K562 (cell line): ENCODE data around the gene PHACTR3. TPM values are rescaled to one million over a fixed set of nuclear protein-coding genes. Genes with fewer than 3 reads are reported as not detected.

Source experiments
- ATAC-seq: fragments of 200-7000 bp; cut with Tn5 transposase; 3 replicates; pipeline ENCODE4 v1.9.1; 2020; ENCODE audit warnings: moderate library complexity
- BruUV-seq: library from RNA; stranded (reverse); fragments of 400-500 nt; replicated peaks from 2 replicates; lab custom pipeline; 2021; lab: Mats Ljungman, UMichigan
- CTCF ChIA-PET: fragments of 300-600 bp; formaldehyde crosslinking; extraction: SDS; loops from one replicate; lab custom pipeline; 2021; ENCODE audit warnings: low intra/inter-chr PET ratio; lab: Yijun Ruan, JAX
- POLR2A ChIA-PET: fragments of 300-600, 350-650 bp; sonication (Branson Sonifier 250); formaldehyde crosslinking; extraction: SDS; loops from one replicate; lab custom pipeline; 2021; ENCODE audit warnings: antibody characterized with exemption, inconsistent platforms; lab: Yijun Ruan, JAX
- DNase-seq, 4 experiments: peaks; one replicate each; pipeline versions ENCODE4 v3.0.0 to v3.0.0-alpha.2; 2011 to 2018; ENCODE audit warnings: low spot score in 3 of 4, mixed read lengths in 3 of 4; ENCODE audit errors: extremely low read depth in 1 of 4
- FAIRE-seq: peaks from 2 replicates; lab custom pipeline; 2011; peaks lifted over from hg19 to GRCh38; lab: Jason Lieb, UNC
- H2AFZ ChIP-seq: 2 replicates; pipeline ENCODE4 v1.6.0; 2011; ENCODE audit warnings: low read depth, low read length, control low read depth, inconsistent platforms
- H3K27ac ChIP-seq: fragments of 200-600 bp; 3 replicates; pipeline ENCODE4 v1.8.0; 2011; ENCODE audit warnings: low read depth, mild to moderate bottlenecking, control low read depth, inconsistent platforms, low read length, moderate library complexity, mixed read lengths; ENCODE audit errors: extremely low read depth
- H3K27me3 ChIP-seq, 2 experiments: fragments of 300-600 bp in 1 of 2; 2 replicates in 1 of 2; 3 replicates in 1 of 2; pipeline versions ENCODE4 v1.6.0 to v1.8.0; 2011; ENCODE audit warnings: inconsistent platforms in 2 of 2, low read length in 2 of 2, mild to moderate bottlenecking in 1 of 2, mixed read lengths in 1 of 2, moderate library complexity in 1 of 2; ENCODE audit not compliant: control insufficient read depth in 2 of 2, insufficient read depth in 2 of 2
- H3K36me3 ChIP-seq: fragments of 300-600 bp; 3 replicates; pipeline ENCODE4 v1.8.0; 2011; ENCODE audit warnings: mild to moderate bottlenecking, low read length, inconsistent platforms; ENCODE audit not compliant: control insufficient read depth, insufficient read depth
- H3K4me1 ChIP-seq, 2 experiments: fragments of 200-600 bp in 1 of 2; replicated peaks in 1 of 2; 2 replicates in 1 of 2; 3 replicates in 1 of 2; pipeline versions ENCODE4 v1.5.1 to v1.8.0; 2011; ENCODE audit warnings: inconsistent platforms in 2 of 2, low read length in 2 of 2, mild to moderate bottlenecking in 1 of 2, mixed read lengths in 1 of 2, moderate library complexity in 1 of 2; ENCODE audit not compliant: control insufficient read depth in 2 of 2, insufficient read depth in 2 of 2
- H3K4me2 ChIP-seq: 2 replicates; pipeline ENCODE4 v1.6.1; 2011; ENCODE audit warnings: low read length, control low read depth, inconsistent platforms, mixed read lengths; ENCODE audit not compliant: insufficient read depth
- H3K4me3 ChIP-seq: fragments of 200-600 bp; sonication (generic), shearing (Covaris generic); 2 replicates; pipeline ENCODE4 v1.5.1; 2016; ENCODE audit warnings: control low read depth, inconsistent platforms
- H3K79me2 ChIP-seq: fragments of 200-600 bp; 3 replicates; pipeline ENCODE4 v1.8.0; 2011; ENCODE audit warnings: low read length, inconsistent platforms; ENCODE audit not compliant: control insufficient read depth, insufficient read depth
- H3K9ac ChIP-seq, 2 experiments: 2 replicates each; pipeline versions ENCODE4 v1.6.0 to v1.6.1; 2011; ENCODE audit warnings: low read depth in 2 of 2, low read length in 2 of 2, control low read depth in 1 of 2, inconsistent platforms in 1 of 2, mild to moderate bottlenecking in 1 of 2, mixed read lengths in 1 of 2; ENCODE audit not compliant: insufficient read depth in 1 of 2
- H3K9me1 ChIP-seq: one replicate; pipeline ENCODE4 v1.6.0; 2011; ENCODE audit warnings: inconsistent platforms, mild to moderate bottlenecking, low read length, moderate library complexity; ENCODE audit not compliant: control insufficient read depth, insufficient read depth
- H3K9me3 ChIP-seq: replicated peaks from 2 replicates; pipeline ENCODE4 v1.5.1; 2011; ENCODE audit warnings: low read depth, low read length, inconsistent platforms; ENCODE audit not compliant: control insufficient read depth, insufficient read depth
- H4K20me1 ChIP-seq: replicated peaks from 2 replicates; pipeline ENCODE4 v1.6.1; 2011; ENCODE audit warnings: low read length, inconsistent platforms, mixed read lengths; ENCODE audit not compliant: control insufficient read depth, insufficient read depth
- MTA1 ChIP-seq: fragments of 450-650 bp; IDR thresholded peaks from 2 replicates; pipeline ENCODE4 v1.6.1; 2017; ENCODE audit warnings: borderline replicate concordance
- SMAD1 ChIP-seq: fragments of 150-350 bp; IDR thresholded peaks from 2 replicates; pipeline ENCODE4 v1.6.1; 2014; ENCODE audit warnings: low read length, low read depth; ENCODE audit not compliant: partially characterized antibody
- WGBS: fragments of 100-300 bp; shearing (Covaris generic); methylation state at CpG from one replicate; pipeline ENCODE4 v1.1.6; 2016; ENCODE audit warnings: low coverage, mixed read lengths; ENCODE audit not compliant: insufficient coverage; ENCODE audit errors: missing lambda C conversion rate; 5-methylcytosine and 5-hydroxymethylcytosine counted together
- in situ Hi-C: fragments of 300-500 bp; cut with MboI; formaldehyde crosslinking; loops from 4 replicates; pipeline ENCODE4 v1.15.0; 2018; ENCODE audit warnings: inconsistent platforms, mixed read lengths
- intact Hi-C: fragments of 100-400 bp; cut with micrococcal nuclease; formaldehyde crosslinking; loops from 2 replicates; pipeline ENCODE4 v1.14.2; 2022
- polyA plus RNA-seq, 8 experiments: library from polyadenylated mRNA; depleted of rRNA in 4 of 8; stranded (reverse) in 5 of 8; unstranded in 3 of 8; fragments of >200 nt; fragmentation: Nextera tagmentation in 2 of 8; fragmentation: Illumina TruSeq in 1 of 8; extraction: Ambion mirVana in 2 of 8; extraction: Trizol in 1 of 8; gene quantifications; 2 replicates each; pipeline versions ENCODE4 v1.2.1 to v1.2.3, GENCODE V29; 2011 to 2014; ENCODE audit warnings: inconsistent platforms in 1 of 8, missing spikeins in 1 of 8
- total RNA-seq, 7 experiments: library from RNA; depleted of rRNA in 6 of 7; stranded (reverse); fragments of >200 nt in 6 of 7; fragmentation: Illumina TruSeq in 2 of 7; extraction: Trizol in 2 of 7; gene quantifications; 2 replicates each; pipeline versions ENCODE4 v1.2.1 to v1.2.3, GENCODE V29; 2011 to 2021; ENCODE audit warnings: low replicate concordance in 1 of 7
- TF ChIP-seq, protein P1 (sequence below), 3 experiments: fragments of 200-800 bp in 1 of 3; fragments of 250-450 bp in 1 of 3; fragments of 450-650 bp in 1 of 3; sonication (Bioruptor Pico) in 1 of 3; sonication (Bioruptor generic) in 1 of 3; formaldehyde crosslinking in 1 of 3; IDR thresholded peaks; 2 replicates each; pipeline versions ENCODE4 v1.6.1 to v1.8.0; 2016 to 2022; ENCODE audit warnings: mild to moderate bottlenecking in 2 of 3, missing genetic modification characterization in 2 of 3, missing compliant biosample characterization in 1 of 3, moderate library complexity in 1 of 3

Gene PHACTR3
- total and polyA plus RNA-seq, 9 of the 15 experiments (the other 6 are each of a cell fraction or from before 2014, with no cell fraction given): not detected

DNA sequence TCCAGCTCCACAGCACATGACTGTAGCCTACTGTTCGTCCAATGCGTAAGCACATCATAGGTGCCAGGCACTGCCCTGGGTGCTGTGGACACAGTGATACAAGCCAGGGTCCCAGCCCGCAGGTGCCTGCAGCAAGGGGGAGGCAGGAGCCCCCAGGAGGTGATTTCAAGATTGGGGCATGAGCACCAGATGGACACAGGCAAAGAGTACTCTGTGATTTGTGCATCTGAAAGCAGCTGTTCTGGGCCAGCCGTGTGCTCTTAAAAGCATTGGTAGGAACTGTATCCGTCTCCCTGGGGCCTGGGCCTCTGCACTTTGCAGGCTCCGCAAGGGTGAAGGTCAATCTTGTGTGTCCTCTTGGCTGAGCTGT is 179.3 kb downstream of the PHACTR3 start (continued):
- TF ChIP-seq SMAD1: no peak

DNA sequence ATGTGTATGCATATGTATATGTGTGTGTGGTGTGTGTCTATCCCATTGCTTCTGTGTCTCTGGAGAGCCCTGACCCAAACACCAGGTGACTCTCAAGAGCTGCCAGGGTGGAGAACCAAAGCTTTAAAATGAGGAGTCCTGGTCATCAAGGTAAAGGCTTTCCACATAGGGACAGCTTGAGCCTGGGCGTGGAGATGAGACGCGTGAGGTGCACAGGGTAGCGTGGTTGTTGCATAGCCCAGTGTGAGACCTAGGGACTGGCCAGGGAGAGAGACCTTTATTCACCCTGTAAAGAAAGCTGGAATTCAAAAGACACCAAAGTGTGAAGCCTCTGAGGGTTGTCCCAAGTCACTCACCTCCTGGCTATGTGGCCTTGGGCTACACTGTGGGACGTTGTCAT is 180.0 kb downstream of the PHACTR3 start:
- no peak for FAIRE-seq
- in situ Hi-C loops: no loop called here
- intact Hi-C loops: no loop called here

More for the DNA sequence above, 180.0 kb downstream of the PHACTR3 start:
- ChIA-PET POLR2A (interaction anchor here (0.5 kb wide), 1 partner anchor 28 kb away, joined by 3 read pairs; no protein-coding TSS in a partner anchor), CTCF (interaction anchor here (0.6 to 1.4 kb wide), 2 partner anchors 165 to 171 kb away, joined by 3 to 4 read pairs; no protein-coding TSS in a partner anchor)
- Histone ChIP-seq H3K4me3 (no peak overlapping the region), H3K9ac (no peak overlapping the region), H3K4me2 (no peak overlapping the region)
- no TSS peak for BruUV-seq
- no peak for DNase-seq
- 3% methylated on average over 5 of the region's 5 CpGs for WGBS
- TF ChIP-seq, protein P1, sequence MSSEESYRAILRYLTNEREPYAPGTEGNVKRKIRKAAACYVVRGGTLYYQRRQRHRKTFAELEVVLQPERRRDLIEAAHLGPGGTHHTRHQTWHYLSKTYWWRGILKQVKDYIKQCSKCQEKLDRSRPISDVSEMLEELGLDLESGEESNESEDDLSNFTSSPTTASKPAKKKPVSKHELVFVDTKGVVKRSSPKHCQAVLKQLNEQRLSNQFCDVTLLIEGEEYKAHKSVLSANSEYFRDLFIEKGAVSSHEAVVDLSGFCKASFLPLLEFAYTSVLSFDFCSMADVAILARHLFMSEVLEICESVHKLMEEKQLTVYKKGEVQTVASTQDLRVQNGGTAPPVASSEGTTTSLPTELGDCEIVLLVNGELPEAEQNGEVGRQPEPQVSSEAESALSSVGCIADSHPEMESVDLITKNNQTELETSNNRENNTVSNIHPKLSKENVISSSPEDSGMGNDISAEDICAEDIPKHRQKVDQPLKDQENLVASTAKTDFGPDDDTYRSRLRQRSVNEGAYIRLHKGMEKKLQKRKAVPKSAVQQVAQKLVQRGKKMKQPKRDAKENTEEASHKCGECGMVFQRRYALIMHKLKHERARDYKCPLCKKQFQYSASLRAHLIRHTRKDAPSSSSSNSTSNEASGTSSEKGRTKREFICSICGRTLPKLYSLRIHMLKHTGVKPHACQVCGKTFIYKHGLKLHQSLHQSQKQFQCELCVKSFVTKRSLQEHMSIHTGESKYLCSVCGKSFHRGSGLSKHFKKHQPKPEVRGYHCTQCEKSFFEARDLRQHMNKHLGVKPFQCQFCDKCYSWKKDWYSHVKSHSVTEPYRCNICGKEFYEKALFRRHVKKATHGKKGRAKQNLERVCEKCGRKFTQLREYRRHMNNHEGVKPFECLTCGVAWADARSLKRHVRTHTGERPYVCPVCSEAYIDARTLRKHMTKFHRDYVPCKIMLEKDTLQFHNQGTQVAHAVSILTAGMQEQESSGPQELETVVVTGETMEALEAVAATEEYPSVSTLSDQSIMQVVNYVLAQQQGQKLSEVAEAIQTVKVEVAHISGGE (CRISPR knock-in tag; IDR thresholded peaks at IDR 0.05): 0 out of 6 replicates have a peak, but pooled peaks of 1 of the 3 experiments have one; percentile 19
- TF ChIP-seq MTA1: no peak
- TF ChIP-seq, all 486 proteins: peak for 1
- no peaks in the 10 kb centered on the region; a peak in 2 of 5 replicates for H3K27me3 ChIP-seq
- H3K9me1 ChIP-seq: no peaks in the 10 kb centered on the region
- H3K36me3 ChIP-seq: no peaks in the 10 kb centered on the region
- H3K79me2 ChIP-seq: no peaks in the 10 kb centered on the region
- H3K9me3 ChIP-seq: no peaks in the 10 kb centered on the region
- H3K27ac ChIP-seq: no peak overlapping the region
- ATAC-seq: no peak
- 0 out of 2 replicates have a peak, but pooled peaks cover 7% of the 10 kb centered on the region for H4K20me1 ChIP-seq
- no peak overlapping the region for H2AFZ ChIP-seq
- no peaks in the 10 kb centered on the region for H3K4me1 ChIP-seq
